ENCODE data around the gene ERC1.

The ERC1 gene

DNA sequence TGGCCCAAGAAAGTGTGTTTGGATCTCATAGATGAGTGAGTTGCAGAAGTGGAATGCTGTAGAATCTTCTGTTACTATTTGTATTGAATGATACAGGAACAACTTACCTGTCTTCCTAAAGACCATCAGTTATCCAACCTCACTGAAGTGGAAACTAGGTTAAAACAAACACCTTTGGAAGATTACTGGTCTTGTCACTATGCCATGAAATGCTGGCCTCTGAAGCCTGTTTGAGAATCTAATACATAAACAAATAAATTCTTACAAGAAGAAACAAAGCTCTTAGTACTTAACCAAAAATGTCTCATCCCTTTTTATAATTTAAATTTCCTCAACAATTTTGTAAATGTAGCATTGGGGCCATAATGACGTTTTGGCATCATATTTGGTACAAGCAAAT, 448.2 kb downstream of the ERC1 start:
- no peak overlapping the region for H3K4me3 ChIP-seq (ENCODE audit: low read length)
- TF ChIP-seq, protein P1, sequence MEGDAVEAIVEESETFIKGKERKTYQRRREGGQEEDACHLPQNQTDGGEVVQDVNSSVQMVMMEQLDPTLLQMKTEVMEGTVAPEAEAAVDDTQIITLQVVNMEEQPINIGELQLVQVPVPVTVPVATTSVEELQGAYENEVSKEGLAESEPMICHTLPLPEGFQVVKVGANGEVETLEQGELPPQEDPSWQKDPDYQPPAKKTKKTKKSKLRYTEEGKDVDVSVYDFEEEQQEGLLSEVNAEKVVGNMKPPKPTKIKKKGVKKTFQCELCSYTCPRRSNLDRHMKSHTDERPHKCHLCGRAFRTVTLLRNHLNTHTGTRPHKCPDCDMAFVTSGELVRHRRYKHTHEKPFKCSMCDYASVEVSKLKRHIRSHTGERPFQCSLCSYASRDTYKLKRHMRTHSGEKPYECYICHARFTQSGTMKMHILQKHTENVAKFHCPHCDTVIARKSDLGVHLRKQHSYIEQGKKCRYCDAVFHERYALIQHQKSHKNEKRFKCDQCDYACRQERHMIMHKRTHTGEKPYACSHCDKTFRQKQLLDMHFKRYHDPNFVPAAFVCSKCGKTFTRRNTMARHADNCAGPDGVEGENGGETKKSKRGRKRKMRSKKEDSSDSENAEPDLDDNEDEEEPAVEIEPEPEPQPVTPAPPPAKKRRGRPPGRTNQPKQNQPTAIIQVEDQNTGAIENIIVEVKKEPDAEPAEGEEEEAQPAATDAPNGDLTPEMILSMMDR (IDR thresholded peaks at IDR 0.05; ENCODE audit: insufficient read depth, low read depth, low read length, missing control alignments): no peak
- no peak for DNase-seq (ENCODE audit: low read depth)

DNA sequence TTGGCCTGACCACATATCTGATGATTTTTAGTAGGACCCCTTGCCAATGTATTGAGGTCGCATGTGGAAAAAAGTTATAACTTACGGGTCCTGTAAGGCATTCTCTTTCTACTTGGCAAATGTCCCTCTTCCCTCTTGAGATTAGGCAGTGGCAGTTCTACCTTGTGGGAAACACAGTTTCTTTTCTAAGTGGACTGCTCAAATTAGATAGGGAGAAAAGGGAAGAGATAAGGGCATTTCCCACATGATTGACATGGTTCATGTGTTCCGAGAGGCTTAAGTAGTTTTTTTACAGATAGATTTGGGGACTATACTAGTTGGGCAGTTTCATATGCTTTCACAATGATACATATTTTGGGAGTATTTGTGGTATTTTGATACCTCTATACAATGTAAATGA, 448.7 kb downstream of the ERC1 start:
- no peak for DNase-seq (ENCODE audit: low read depth)
- TF ChIP-seq, protein P1 (IDR thresholded peaks at IDR 0.05; ENCODE audit: insufficient read depth, low read depth, low read length, missing control alignments): no peak
- H3K4me3 ChIP-seq (ENCODE audit: low read length): no peak overlapping the region

DNA sequence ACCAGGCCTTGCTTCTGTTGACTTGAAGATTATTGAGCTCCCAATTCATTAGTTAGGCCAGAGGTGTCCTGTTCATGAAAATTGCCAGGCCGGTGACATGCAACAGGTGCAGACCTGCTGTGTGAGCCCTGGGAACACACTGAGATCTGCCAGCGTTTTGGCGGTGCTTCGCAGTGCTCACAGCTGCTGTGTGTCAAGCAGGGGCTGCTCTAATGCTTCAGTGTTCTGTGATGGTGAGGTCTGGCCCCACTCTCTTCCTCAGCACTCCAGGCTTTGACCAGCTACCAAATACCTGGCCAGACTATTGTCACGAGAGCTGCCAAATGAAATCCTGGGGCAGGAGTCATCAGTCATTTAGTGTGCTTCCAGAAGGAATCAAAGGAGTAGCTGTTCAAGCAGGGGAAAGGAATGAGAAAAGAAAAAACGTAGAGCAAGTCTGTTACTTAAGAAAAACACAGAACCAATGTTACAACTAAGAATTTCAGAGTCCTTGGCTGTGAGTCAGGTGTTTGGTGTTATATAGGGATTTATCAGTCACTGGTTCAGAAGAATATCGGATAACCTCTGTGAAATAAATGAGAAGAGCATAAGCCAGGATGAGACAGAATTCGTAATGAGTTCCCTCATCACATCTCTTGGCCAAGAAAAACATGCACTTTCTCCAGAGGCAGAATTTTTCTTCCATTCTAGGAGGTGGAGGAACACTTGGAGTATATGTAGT, 452.6 kb downstream of the ERC1 start:
- TF ChIP-seq, protein P1 (IDR thresholded peaks at IDR 0.05; ENCODE audit: insufficient read depth, low read depth, low read length, missing control alignments): no peak
- no peak overlapping the region for H3K4me3 ChIP-seq (ENCODE audit: low read length)
- peak; percentile 25 for DNase-seq (ENCODE audit: low read depth)

DNA sequence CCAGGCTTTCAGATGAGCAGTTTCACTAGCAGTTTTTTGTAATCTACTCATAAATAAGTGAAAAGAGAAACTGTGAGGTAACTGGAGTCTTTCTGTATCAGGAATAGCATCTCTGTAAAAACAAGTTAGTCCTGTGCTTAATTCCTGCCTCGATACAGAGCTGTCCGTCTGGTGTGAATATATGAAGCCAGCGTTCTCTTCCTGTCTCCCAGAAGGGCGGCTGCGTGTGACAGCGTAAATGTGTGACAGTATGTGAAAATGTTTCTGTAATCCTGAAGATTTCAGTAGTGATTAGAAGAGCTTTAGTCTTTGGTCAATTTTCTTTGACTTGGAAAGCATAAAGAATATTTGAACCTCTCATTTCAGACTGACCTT, 453.1 kb downstream of the ERC1 start:
- H3K4me3 ChIP-seq (ENCODE audit: low read length): no peak overlapping the region
- TF ChIP-seq, protein P1 (IDR thresholded peaks at IDR 0.05; ENCODE audit: insufficient read depth, low read depth, low read length, missing control alignments): no peak
- DNase-seq (ENCODE audit: low read depth): no peak

DNA sequence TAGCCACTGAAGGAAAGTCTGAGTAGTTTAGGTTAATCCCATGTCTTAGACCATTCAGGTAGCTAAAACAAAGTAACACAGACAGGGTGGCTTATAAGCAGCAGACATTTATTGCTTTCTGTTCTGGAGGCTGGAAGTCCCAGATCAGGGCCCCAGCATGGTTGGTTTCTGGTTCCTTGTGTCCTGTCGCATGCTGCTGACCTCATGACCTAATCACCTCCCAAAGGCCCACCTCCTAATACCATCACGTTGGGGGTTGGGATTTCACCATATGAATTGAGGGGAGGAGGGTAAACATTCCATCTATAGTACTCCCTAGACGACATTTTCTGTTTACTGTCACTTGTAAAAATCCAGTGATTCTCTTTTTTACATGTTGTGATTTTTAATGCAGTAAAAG, 454.8 kb downstream of the ERC1 start:
- TF ChIP-seq, protein P1 (IDR thresholded peaks at IDR 0.05; ENCODE audit: insufficient read depth, low read depth, low read length, missing control alignments): no peak
- no peak for DNase-seq (ENCODE audit: low read depth)
- no peak overlapping the region for H3K4me3 ChIP-seq (ENCODE audit: low read length)

DNA sequence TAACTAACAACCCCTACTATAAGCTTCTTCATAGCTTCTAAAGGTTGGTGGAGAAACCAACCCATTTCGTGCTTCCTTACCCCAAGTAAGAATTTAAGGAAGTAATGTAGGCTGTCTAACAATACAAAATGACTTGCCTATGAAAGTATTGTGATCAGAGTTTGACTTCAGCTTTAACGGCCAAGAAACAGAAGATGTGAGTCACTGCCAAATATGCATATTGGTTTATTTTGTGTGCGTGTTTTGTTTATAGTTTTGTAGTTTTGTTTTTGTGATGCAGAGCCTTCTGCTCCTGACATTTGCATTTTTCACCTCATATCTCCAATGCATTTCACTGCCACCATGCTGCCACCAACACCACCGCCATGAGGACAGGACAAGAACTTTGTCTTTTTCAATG, 457.3 kb downstream of the ERC1 start:
- TF ChIP-seq, protein P1 (IDR thresholded peaks at IDR 0.05; ENCODE audit: insufficient read depth, low read depth, low read length, missing control alignments): no peak
- DNase-seq (ENCODE audit: low read depth): no peak
- H3K4me3 ChIP-seq (ENCODE audit: low read length): no peak overlapping the region

DNA sequence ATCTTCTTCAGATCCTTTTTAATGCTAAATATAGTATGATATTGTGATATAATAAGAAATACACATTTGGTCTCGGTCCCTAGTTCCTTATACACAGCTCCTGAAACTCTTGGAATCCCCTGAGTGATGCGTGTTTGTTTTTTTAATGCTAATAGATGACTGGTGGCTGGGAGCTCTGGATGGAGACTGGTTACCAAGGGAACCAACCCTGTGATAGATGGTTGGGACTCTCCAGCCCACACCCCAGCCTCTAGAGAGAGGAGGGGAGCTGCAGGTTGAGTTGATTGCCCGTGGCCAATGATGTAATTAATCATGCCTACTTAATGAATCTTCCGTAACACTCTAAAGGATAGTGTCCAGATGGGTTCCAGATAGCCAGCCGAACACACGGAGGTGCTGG, 462.8 kb downstream of the ERC1 start:
- no peak overlapping the region for H3K4me3 ChIP-seq (ENCODE audit: low read length)
- DNase-seq (ENCODE audit: low read depth): no peak
- TF ChIP-seq, protein P1 (IDR thresholded peaks at IDR 0.05; ENCODE audit: insufficient read depth, low read depth, low read length, missing control alignments): no peak
